GM18868 (cell line): Measurements from ENCODE around the gene XPNPEP3.
"Not testable (repeated sequence)": the region's sequence is repeated elsewhere in the genome, so short reads cannot be mapped to it uniquely, and the experiment has no call there.

ENCODE experiments used
- ATAC-seq: cut with Tn5 transposase; IDR thresholded peaks from one replicate; pipeline ENCODE4 v1.9.1; 2021; ENCODE audit warnings: mild to moderate bottlenecking, moderate library complexity; ENCODE audit not compliant: unreplicated experiment

Gene XPNPEP3

GRCh38 chr22:40856513-40857308 lies at the start of gene XPNPEP3, which contains the start of gene ST13:
TSS of gene XPNPEP3 (plus strand) at chr22:40857148. CDS start at chr22:40857182, 34 bp downstream.
TSS of gene ST13 (minus strand) at chr22:40856639. CDS start at chr22:40856540, 99 bp downstream.
- peak; percentile 87 for ATAC-seq

- no peak for ATAC-seq
Observed at GRCh38 chr22:40808018-40808841, 48.7 kb upstream of the XPNPEP3 start.

GRCh38 chr22:40813912-40814315 lies 43.0 kb upstream of the XPNPEP3 start:
- ATAC-seq = no peak

GRCh38 chr22:40817737-40818136 lies 39.2 kb upstream of the XPNPEP3 start:
- ATAC-seq = no peak

- no peak for ATAC-seq
Observed at GRCh38 chr22:40818192-40818746, 38.7 kb upstream of the XPNPEP3 start.

GRCh38 chr22:40818747-40819598 lies 38.0 kb upstream of the XPNPEP3 start, which contains the start of gene SLC25A17:
TSS of gene SLC25A17 (minus strand) at chr22:40819346. CDS start at chr22:40819248, 98 bp downstream.
- ATAC-seq = peak; percentile 79

GRCh38 chr22:40819599-40820140 lies 37.3 kb upstream of the XPNPEP3 start:
- ATAC-seq = no peak

- no peak for ATAC-seq
Observed at GRCh38 chr22:40823426-40823825, 33.5 kb upstream of the XPNPEP3 start.

GRCh38 chr22:40826292-40826691 lies 30.7 kb upstream of the XPNPEP3 start:
- ATAC-seq = not testable (repeated sequence)

GRCh38 chr22:40826984-40827741 lies 29.8 kb upstream of the XPNPEP3 start:
- no peak for ATAC-seq

GRCh38 chr22:40829131-40829530 lies 27.8 kb upstream of the XPNPEP3 start:
- ATAC-seq = no peak

GRCh38 chr22:40834619-40835018 lies 22.3 kb upstream of the XPNPEP3 start:
- no peak for ATAC-seq

- no peak for ATAC-seq
Observed at GRCh38 chr22:40838486-40838885, 18.5 kb upstream of the XPNPEP3 start.

GRCh38 chr22:40844951-40845350 lies 12.0 kb upstream of the XPNPEP3 start:
- no peak for ATAC-seq

GRCh38 chr22:40845816-40846215 lies 11.1 kb upstream of the XPNPEP3 start:
- ATAC-seq = not testable (repeated sequence)

- ATAC-seq = no peak
Observed at GRCh38 chr22:40853333-40853732, 3.6 kb upstream of the XPNPEP3 start.

GRCh38 chr22:40853961-40854360 lies 3.0 kb upstream of the XPNPEP3 start:
- no peak for ATAC-seq

GRCh38 chr22:40855071-40855978 lies 1.6 kb upstream of the XPNPEP3 start:
- ATAC-seq = no peak
